ENCODE measurements around the gene PDE6B. TPM values are rescaled to one million over a fixed set of nuclear protein-coding genes. Genes with fewer than 3 reads are reported as not detected.

Gene PDE6B
- total RNA-seq, 1 experiment from 2014 or later = not detected

- intact Hi-C loops (cut with micrococcal nuclease; ENCODE audit: unreplicated experiment) = no loop called here
- no peak for DNase-seq
- Histone ChIP-seq H3K9me3 (no peaks in the 10 kb centered on the region), H3K36me3 (ENCODE audit: control insufficient read depth, insufficient read depth, low read length) (no peaks in the 10 kb centered on the region), H3K4me1 (no peaks in the 10 kb centered on the region), H3K4me3 (ENCODE audit: low read depth, low read length) (no peak overlapping the region), H3K27me3 (replicated peaks; ENCODE audit: control insufficient read depth, insufficient read depth, low read length) (no peaks in the 10 kb centered on the region)
- Mint-ChIP-seq H3K27ac (ENCODE audit: unreplicated experiment) (no peak overlapping the region), H3K36me3 (ENCODE audit: insufficient read depth, unreplicated experiment) (no peaks in the 10 kb centered on the region), H3K27me3 (ENCODE audit: insufficient read depth, unreplicated experiment) (peaks cover 8% of the 10 kb centered on the region), H3K9me3 (ENCODE audit: unreplicated experiment) (peaks cover 8% of the 10 kb centered on the region), H3K4me1 (ENCODE audit: low read depth, unreplicated experiment) (no peaks in the 10 kb centered on the region), H3K4me3 (ENCODE audit: unreplicated experiment) (no peak overlapping the region)
- POLR2A ChIA-PET = no interaction called here
- no TSS peak for BruUV-seq (replicated peaks)
- CTCF ChIA-PET = interaction anchor here (1.2 kb wide), 1 partner anchor 72 kb away, joined by 6 read pairs; the partner anchor contains the start of genes ATP5ME and MYL5
- TF ChIP-seq CTCF (IDR thresholded peaks at IDR 0.05; ENCODE audit: insufficient read depth in 1 of 2, low read depth in 1 of 2, low read length in 1 of 2, severe bottlenecking in 1 of 2, unreplicated experiment in 1 of 2) = no peak
These were observed 23.5 kb upstream of the PDE6B start for GRCh38 chr4:601612-602558.

GRCh38 chr4:602559-602942 lies 22.8 kb upstream of the PDE6B start:
- Mint-ChIP-seq H3K4me3 (ENCODE audit: unreplicated experiment) (no peak overlapping the region), H3K27me3 (ENCODE audit: insufficient read depth, unreplicated experiment) (peaks cover 5% of the 10 kb centered on the region), H3K27ac (ENCODE audit: unreplicated experiment) (no peak overlapping the region), H3K9me3 (ENCODE audit: unreplicated experiment) (peaks cover 8% of the 10 kb centered on the region), H3K4me1 (ENCODE audit: low read depth, unreplicated experiment) (no peaks in the 10 kb centered on the region), H3K36me3 (ENCODE audit: insufficient read depth, unreplicated experiment) (no peaks in the 10 kb centered on the region)
- Histone ChIP-seq H3K9me3 (no peaks in the 10 kb centered on the region), H3K27me3 (replicated peaks; ENCODE audit: control insufficient read depth, insufficient read depth, low read length) (no peaks in the 10 kb centered on the region), H3K4me3 (ENCODE audit: low read depth, low read length) (no peak overlapping the region), H3K36me3 (ENCODE audit: control insufficient read depth, insufficient read depth, low read length) (no peaks in the 10 kb centered on the region), H3K4me1 (no peaks in the 10 kb centered on the region)
- TF ChIP-seq CTCF (IDR thresholded peaks at IDR 0.05; ENCODE audit: insufficient read depth in 1 of 2, low read depth in 1 of 2, low read length in 1 of 2, severe bottlenecking in 1 of 2, unreplicated experiment in 1 of 2) = peak; percentile 42 to 62
- ChIA-PET CTCF (interaction anchor here (1.2 kb wide), 1 partner anchor 72 kb away, joined by 6 read pairs; the partner anchor contains the start of genes ATP5ME and MYL5), POLR2A (no interaction called here)
- intact Hi-C loops (cut with micrococcal nuclease; ENCODE audit: unreplicated experiment) = no loop called here
- DNase-seq = peak; percentile 72 to 78
- no TSS peak for BruUV-seq (replicated peaks)

GRCh38 chr4:604131-604530 lies 21.2 kb upstream of the PDE6B start:
- H3K27me3 Mint-ChIP-seq (ENCODE audit: insufficient read depth, unreplicated experiment) = no peaks in the 10 kb centered on the region
- no peaks in the 10 kb centered on the region for H3K4me1 Mint-ChIP-seq (ENCODE audit: low read depth, unreplicated experiment)
- Histone ChIP-seq H3K4me1 (no peaks in the 10 kb centered on the region), H3K4me3 (ENCODE audit: low read depth, low read length) (no peak overlapping the region), H3K9me3 (no peaks in the 10 kb centered on the region), H3K27me3 (replicated peaks; ENCODE audit: control insufficient read depth, insufficient read depth, low read length) (no peaks in the 10 kb centered on the region), H3K36me3 (ENCODE audit: control insufficient read depth, insufficient read depth, low read length) (no peaks in the 10 kb centered on the region)
- no peak for DNase-seq
- intact Hi-C loops (cut with micrococcal nuclease; ENCODE audit: unreplicated experiment) = no loop called here
- no peak overlapping the region for H3K27ac Mint-ChIP-seq (ENCODE audit: unreplicated experiment)
- H3K4me3 Mint-ChIP-seq (ENCODE audit: unreplicated experiment) = no peak overlapping the region
- CTCF ChIA-PET = no interaction called here
- POLR2A ChIA-PET = no interaction called here
- H3K36me3 Mint-ChIP-seq (ENCODE audit: insufficient read depth, unreplicated experiment) = no peaks in the 10 kb centered on the region
- TF ChIP-seq CTCF (IDR thresholded peaks at IDR 0.05; ENCODE audit: insufficient read depth in 1 of 2, low read depth in 1 of 2, low read length in 1 of 2, severe bottlenecking in 1 of 2, unreplicated experiment in 1 of 2) = no peak
- peaks cover 11% of the 10 kb centered on the region for H3K9me3 Mint-ChIP-seq (ENCODE audit: unreplicated experiment)
- BruUV-seq (replicated peaks) = no TSS peak
